Activated B cell treated with CpG ODN at 0.5 μM for 24 hours (primary cell): ENCODE results near the gene PATL1. TPM values are rescaled to one million over a fixed set of nuclear protein-coding genes. Genes with fewer than 3 reads are reported as not detected.

Source experiments
- ATAC-seq: fragments of 200-7000 bp; cut with Tn5 transposase; one replicate; pipeline ENCODE4 v1.10.0; 2021; ENCODE audit warnings: low read depth, mild to moderate bottlenecking, moderate library complexity
- CTCF ChIA-PET: fragments of 350-600 bp; sonication (Branson Sonifier 250); formaldehyde crosslinking; loops from one replicate; lab custom pipeline; 2021; ENCODE audit warnings: antibody characterized with exemption; lab: Charles Lee
- POLR2A ChIA-PET: fragments of 350-600 bp; sonication (Branson Sonifier 250); formaldehyde crosslinking; loops from one replicate; lab custom pipeline; 2021; ENCODE audit warnings: antibody characterized with exemption; lab: Charles Lee
- DNase-seq: peaks from one replicate; pipeline ENCODE4 v3.0.0; 2022
- H3K27ac Mint-ChIP-seq: one replicate; pipeline ENCODE4 v1.8.0; 2020; ENCODE audit warnings: mixed read lengths
- H3K27me3 Mint-ChIP-seq: one replicate; pipeline ENCODE4 v1.8.0; 2021; ENCODE audit warnings: mixed read lengths
- H3K36me3 Mint-ChIP-seq: one replicate; pipeline ENCODE4 v1.8.0; 2021; ENCODE audit warnings: low read depth, mixed read lengths
- H3K4me1 Mint-ChIP-seq: one replicate; pipeline ENCODE4 v1.8.0; 2021; ENCODE audit warnings: mixed read lengths
- H3K4me3 Mint-ChIP-seq: one replicate; pipeline ENCODE4 v1.8.0; 2020; ENCODE audit warnings: mild to moderate bottlenecking, mixed read lengths
- H3K9me3 Mint-ChIP-seq: one replicate; pipeline ENCODE4 v1.8.0; 2020; ENCODE audit warnings: mixed read lengths
- intact Hi-C: fragments of 100-400 bp; cut with micrococcal nuclease; formaldehyde crosslinking; loops from one replicate; pipeline ENCODE4 v1.15.1; 2024
- total RNA-seq: library from RNA; stranded (reverse); gene quantifications from 2 replicates; pipeline ENCODE4 v1.2.3, GENCODE V29; 2022
- TF ChIP-seq, protein P1 (sequence below): fragments of 200-600 bp; IDR thresholded peaks from one replicate; pipeline ENCODE4 v1.8.0; 2022; ENCODE audit warnings: antibody characterized with exemption, mild to moderate bottlenecking

The PATL1 gene
- total RNA-seq, 1 donor from 2014 or later, result 45.1 TPM

GRCh38 chr11:59673291-59673690 is 4.5 kb upstream of the PATL1 start:
- Mint-ChIP-seq H3K9me3 (no peaks in the 10 kb centered on the region), H3K27ac (no peak overlapping the region), H3K4me1 (peaks cover 10% of the 10 kb centered on the region), H3K4me3 (no peak overlapping the region), H3K36me3 (peaks cover 4% of the 10 kb centered on the region), H3K27me3 (no peaks in the 10 kb centered on the region)
- POLR2A ChIA-PET, result no interaction called here
- CTCF ChIA-PET, result no interaction called here
- TF ChIP-seq, protein P1, sequence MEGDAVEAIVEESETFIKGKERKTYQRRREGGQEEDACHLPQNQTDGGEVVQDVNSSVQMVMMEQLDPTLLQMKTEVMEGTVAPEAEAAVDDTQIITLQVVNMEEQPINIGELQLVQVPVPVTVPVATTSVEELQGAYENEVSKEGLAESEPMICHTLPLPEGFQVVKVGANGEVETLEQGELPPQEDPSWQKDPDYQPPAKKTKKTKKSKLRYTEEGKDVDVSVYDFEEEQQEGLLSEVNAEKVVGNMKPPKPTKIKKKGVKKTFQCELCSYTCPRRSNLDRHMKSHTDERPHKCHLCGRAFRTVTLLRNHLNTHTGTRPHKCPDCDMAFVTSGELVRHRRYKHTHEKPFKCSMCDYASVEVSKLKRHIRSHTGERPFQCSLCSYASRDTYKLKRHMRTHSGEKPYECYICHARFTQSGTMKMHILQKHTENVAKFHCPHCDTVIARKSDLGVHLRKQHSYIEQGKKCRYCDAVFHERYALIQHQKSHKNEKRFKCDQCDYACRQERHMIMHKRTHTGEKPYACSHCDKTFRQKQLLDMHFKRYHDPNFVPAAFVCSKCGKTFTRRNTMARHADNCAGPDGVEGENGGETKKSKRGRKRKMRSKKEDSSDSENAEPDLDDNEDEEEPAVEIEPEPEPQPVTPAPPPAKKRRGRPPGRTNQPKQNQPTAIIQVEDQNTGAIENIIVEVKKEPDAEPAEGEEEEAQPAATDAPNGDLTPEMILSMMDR, result no peak
- no peak for DNase-seq
- intact Hi-C loops, result no loop called here
- no peak for ATAC-seq

- Mint-ChIP-seq H3K4me1 (peaks cover 26% of the 10 kb centered on the region), H3K36me3 (peaks cover 13% of the 10 kb centered on the region), H3K27me3 (no peaks in the 10 kb centered on the region), H3K27ac (peak overlapping the region; percentile 59), H3K9me3 (no peaks in the 10 kb centered on the region), H3K4me3 (no peak overlapping the region)
- TF ChIP-seq, protein P1, result no peak
- ChIA-PET CTCF (no interaction called here), POLR2A (no interaction called here)
- no peak for ATAC-seq
- no peak for DNase-seq
- intact Hi-C loops, result no loop called here
Observed at GRCh38 chr11:59671471-59671870, 2.6 kb upstream of the PATL1 start.

- Mint-ChIP-seq H3K36me3 (peaks cover 31% of the 10 kb centered on the region), H3K27ac (peak overlapping the region; percentile 97), H3K4me1 (peaks cover 26% of the 10 kb centered on the region), H3K4me3 (peak overlapping the region; percentile 92), H3K9me3 (no peaks in the 10 kb centered on the region), H3K27me3 (no peaks in the 10 kb centered on the region)
- TF ChIP-seq, protein P1, result no peak
- CTCF ChIA-PET, result interaction anchor here (1.3 kb wide), 1 partner anchor 132 kb away, joined by 4 read pairs; no protein-coding TSS in a partner anchor
- POLR2A ChIA-PET, result interaction anchor here (0.6 to 2.4 kb wide), 21 partner anchors 8 to 1282 kb away, joined by 3 to 76 read pairs (median 5); partner anchors contain the start of genes MPEG1, OSBP, SLC15A3 and STX3
- intact Hi-C loops, result loop anchor here (1.0 to 5.0 kb wide), 6 partner anchors 53 to 1091 kb away; partner anchors contain the start of genes FAM111A and MRPL16
- ATAC-seq (no peak), DNase-seq (no peak)
Observed at GRCh38 chr11:59669611-59670009, 773 bp upstream of the PATL1 start.

DNA sequence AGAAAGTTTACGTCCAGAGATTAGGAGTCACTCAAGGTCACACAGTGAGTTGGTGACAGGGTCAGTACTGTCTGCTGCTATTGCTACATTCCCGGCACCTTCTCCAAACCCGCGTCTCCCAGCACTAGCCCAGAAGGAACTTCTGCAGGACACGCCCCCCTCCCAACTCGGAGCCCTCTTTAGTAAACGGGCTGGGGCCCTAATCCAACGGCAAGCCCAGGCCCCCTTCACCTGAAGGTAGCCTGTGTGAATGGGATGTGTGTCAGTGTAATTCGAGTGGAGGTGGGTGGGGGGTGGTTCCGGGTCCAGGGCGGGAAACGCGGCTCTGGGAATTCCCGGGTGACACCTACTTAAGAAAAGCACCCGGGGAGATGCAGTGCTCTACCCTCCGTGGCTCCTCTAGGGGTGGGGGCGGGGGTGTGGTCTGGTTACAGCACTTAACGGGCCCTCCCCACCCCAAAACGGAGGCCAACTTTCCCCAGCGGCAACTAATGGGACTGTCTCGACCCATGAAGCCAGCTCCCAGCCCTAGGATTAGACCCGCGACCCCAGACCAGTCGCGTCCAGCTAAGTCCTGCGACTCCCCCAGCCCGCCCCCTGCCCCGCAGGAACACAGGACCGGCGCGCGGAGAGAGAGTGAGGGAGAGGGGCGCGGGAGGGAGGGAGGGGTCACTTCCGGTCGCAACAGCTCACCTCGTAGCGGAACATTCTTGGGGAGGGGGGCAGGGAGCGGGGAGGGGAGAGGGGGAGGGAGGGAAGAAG is 468 bp downstream of the PATL1 start:
- POLR2A ChIA-PET, result interaction anchor here (0.6 to 2.4 kb wide), 13 partner anchors 8 to 131 kb away, joined by 3 to 76 read pairs (median 5); partner anchors contain the start of gene OSBP
- Mint-ChIP-seq H3K36me3 (peaks cover 37% of the 10 kb centered on the region), H3K27ac (peak overlapping the region; percentile 91), H3K9me3 (no peaks in the 10 kb centered on the region), H3K4me3 (peak overlapping the region; percentile 93), H3K4me1 (peaks cover 28% of the 10 kb centered on the region), H3K27me3 (no peaks in the 10 kb centered on the region)
- CTCF ChIA-PET, result interaction anchor here (1.5 kb wide), 1 partner anchor 131 kb away, joined by 3 read pairs; no protein-coding TSS in a partner anchor
- peak; percentile 23 for ATAC-seq
- TF ChIP-seq, protein P1, result no peak
- intact Hi-C loops, result loop anchor here (2.0 to 5.0 kb wide), 2 partner anchors 142 to 526 kb away; partner anchors contain the start of genes FAM111A and MRPL16
- no peak for DNase-seq

- Mint-ChIP-seq H3K9me3 (no peaks in the 10 kb centered on the region), H3K4me3 (peak overlapping the region; percentile 93), H3K36me3 (peaks cover 42% of the 10 kb centered on the region), H3K27ac (peak overlapping the region; percentile 91), H3K4me1 (peaks cover 31% of the 10 kb centered on the region), H3K27me3 (no peaks in the 10 kb centered on the region)
- POLR2A ChIA-PET, result no interaction called here
- intact Hi-C loops, result loop anchor here (2.0 to 5.0 kb wide), 2 partner anchors 143 to 525 kb away; partner anchors contain the start of genes FAM111A and MRPL16
- TF ChIP-seq, protein P1, result no peak
- CTCF ChIA-PET, result interaction anchor here (1.5 kb wide), 1 partner anchor 130 kb away, joined by 3 read pairs; no protein-coding TSS in a partner anchor
- ATAC-seq, result no peak
- no peak for DNase-seq
Observed at GRCh38 chr11:59667812-59668187, 1.0 kb downstream of the PATL1 start.
